ENCODE data around the gene PTPRN2.

GRCh38 chr7:157974678-157975230, 612.9 kb downstream of the PTPRN2 start:
- TF ChIP-seq, protein P1, sequence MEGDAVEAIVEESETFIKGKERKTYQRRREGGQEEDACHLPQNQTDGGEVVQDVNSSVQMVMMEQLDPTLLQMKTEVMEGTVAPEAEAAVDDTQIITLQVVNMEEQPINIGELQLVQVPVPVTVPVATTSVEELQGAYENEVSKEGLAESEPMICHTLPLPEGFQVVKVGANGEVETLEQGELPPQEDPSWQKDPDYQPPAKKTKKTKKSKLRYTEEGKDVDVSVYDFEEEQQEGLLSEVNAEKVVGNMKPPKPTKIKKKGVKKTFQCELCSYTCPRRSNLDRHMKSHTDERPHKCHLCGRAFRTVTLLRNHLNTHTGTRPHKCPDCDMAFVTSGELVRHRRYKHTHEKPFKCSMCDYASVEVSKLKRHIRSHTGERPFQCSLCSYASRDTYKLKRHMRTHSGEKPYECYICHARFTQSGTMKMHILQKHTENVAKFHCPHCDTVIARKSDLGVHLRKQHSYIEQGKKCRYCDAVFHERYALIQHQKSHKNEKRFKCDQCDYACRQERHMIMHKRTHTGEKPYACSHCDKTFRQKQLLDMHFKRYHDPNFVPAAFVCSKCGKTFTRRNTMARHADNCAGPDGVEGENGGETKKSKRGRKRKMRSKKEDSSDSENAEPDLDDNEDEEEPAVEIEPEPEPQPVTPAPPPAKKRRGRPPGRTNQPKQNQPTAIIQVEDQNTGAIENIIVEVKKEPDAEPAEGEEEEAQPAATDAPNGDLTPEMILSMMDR (conservative IDR thresholded peaks at IDR 0.05; ENCODE audit: low read depth, low read length), result no peak
- TF ChIP-seq EZH2 (IDR thresholded peaks at IDR 0.05; ENCODE audit: borderline replicate concordance, low read depth, low read length, poor library complexity, severe bottlenecking), result no peak

Measured in A673 (cell line).